ENCODE data around the gene RBMY1E.
"Not testable (repeated sequence)": the region's sequence is repeated elsewhere in the genome, so short reads cannot be mapped to it uniquely, and the experiment has no call there.

Gene RBMY1E

GRCh38 chrY:21917932-21918331 lies at the start of gene RBMY1E:
RBMY1E (minus strand) TSS chrY:21918032; CDS start chrY:21916054, 1,978 bp downstream.
- not testable (repeated sequence) for H3K9ac ChIP-seq (ENCODE audit: insufficient read length, low read depth); H3K36me3 ChIP-seq (ENCODE audit: insufficient read depth, insufficient read length, low read length); DNase-seq (ENCODE audit: low read depth, low spot score); H3K4me1 ChIP-seq (ENCODE audit: insufficient read depth, insufficient read length); H3K27me3 ChIP-seq (ENCODE audit: insufficient read depth, insufficient read length); H3K4me3 ChIP-seq (ENCODE audit: insufficient read length, low read depth); H3K9me3 ChIP-seq (ENCODE audit: insufficient read depth, low read length)

DNA sequence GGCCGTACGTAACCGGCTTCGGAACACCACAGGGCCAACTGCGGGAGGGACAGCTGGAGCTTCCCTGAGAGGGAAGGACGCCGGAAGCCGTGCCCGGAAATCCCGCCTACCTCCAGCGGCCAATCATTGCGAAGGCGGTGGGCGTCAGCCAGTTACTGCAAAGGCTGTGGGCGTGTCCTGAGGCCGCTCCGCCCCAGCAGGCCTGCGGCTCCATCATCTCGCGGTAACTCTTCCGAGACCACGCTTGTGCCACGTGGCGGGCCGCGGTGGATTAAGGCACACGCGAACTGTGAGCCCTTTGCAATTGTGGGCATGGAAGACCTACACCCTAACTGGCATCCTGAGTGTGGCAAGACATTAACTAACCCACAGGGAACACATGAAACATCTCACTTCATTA lies 23.4 kb downstream of the RBMY1E start, which contains the start of gene RBMY1D:
Gene RBMY1D, minus strand, starts transcription at position 101 of the 400 bp plus-strand sequence. CDS start 2,013 bp downstream, outside the sequence.
- not testable (repeated sequence) for H3K27me3 ChIP-seq (ENCODE audit: insufficient read depth, insufficient read length); DNase-seq (ENCODE audit: low read depth, low spot score); H3K4me3 ChIP-seq (ENCODE audit: insufficient read length, low read depth); H3K4me1 ChIP-seq (ENCODE audit: insufficient read depth, insufficient read length); H3K9me3 ChIP-seq (ENCODE audit: insufficient read depth, low read length); H3K9ac ChIP-seq (ENCODE audit: insufficient read length, low read depth); H3K36me3 ChIP-seq (ENCODE audit: insufficient read depth, insufficient read length, low read length)

DNA sequence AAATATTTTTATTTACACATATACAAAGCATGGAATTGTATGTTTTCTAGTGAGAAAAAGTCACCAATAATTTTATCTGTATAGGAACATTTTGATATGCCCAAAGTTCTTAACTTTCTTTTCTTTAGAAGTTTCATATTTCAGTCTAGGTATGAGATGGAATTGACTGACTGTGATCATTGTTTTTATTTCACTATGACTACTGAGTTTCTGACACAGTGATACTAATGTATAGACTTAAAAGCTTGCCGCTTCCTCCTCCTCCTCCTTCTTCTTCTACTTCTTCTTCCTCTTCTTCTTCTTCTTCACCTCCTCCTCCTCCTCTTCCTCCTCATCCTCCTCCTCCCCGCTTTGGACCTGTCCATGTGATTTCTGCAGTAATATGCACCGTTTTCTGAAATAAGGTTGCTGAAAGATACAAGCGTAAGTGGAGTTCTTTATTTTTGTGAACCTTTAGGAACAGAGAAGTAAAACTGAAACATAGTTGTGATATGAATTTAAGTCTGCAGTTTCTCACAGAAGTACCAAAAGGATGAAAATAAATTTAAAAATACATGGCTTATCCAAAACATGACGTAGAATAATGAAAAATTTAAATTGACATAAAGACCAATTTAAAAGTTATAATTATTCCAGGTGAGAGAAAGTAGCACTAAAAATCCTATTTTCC lies 48.3 kb downstream of the RBMY1E start:
- DNase-seq (ENCODE audit: low read depth, low spot score); H3K4me1 ChIP-seq (ENCODE audit: insufficient read depth, insufficient read length); H3K27me3 ChIP-seq (ENCODE audit: insufficient read depth, insufficient read length); H3K36me3 ChIP-seq (ENCODE audit: insufficient read depth, insufficient read length, low read length); H3K9me3 ChIP-seq (ENCODE audit: insufficient read depth, low read length); H3K4me3 ChIP-seq (ENCODE audit: insufficient read length, low read depth); H3K9ac ChIP-seq (ENCODE audit: insufficient read length, low read depth): not testable (repeated sequence)

All from NT2/D1 (cell line).